GM12801 (cell line): ENCODE results near the gene WDR37.

ENCODE experiments used
- CTCF ChIP-seq: IDR thresholded peaks from one replicate; pipeline ENCODE4 v1.5.1; 2011; ENCODE audit warnings: control low read depth; ENCODE audit not compliant: insufficient read length; ENCODE audit errors: extremely low read depth

Gene WDR37

GRCh38 chr10:1163204-1163660 lies 107.0 kb downstream of the WDR37 start:
- no peak for TF ChIP-seq CTCF

- no peak for TF ChIP-seq CTCF
Observed at GRCh38 chr10:1163831-1164230, 107.6 kb downstream of the WDR37 start.

- TF ChIP-seq CTCF, result no peak
Observed at GRCh38 chr10:1166101-1166827, 110.1 kb downstream of the WDR37 start.

DNA sequence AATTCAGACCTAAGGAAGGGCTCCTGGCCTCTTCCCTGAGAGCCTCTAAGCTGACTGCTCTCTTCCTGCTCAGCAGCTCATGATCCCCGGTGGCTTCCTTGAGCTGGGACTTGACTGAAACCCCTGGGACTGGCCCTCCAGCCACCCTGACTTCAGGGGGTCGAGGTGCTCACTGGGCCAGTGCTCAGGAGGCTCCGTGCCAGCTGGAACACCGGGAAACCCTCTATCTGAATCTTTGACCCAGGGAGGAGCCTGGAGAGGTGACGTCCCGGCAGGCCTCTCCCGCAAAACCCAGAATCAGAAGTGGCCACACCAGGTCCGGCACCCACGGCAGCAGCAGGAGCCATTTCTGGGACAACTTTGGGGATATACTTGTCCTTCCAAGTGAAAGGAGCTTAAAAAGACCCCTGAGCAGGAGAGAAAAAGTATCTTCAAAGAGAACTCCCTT lies 110.7 kb downstream of the WDR37 start:
- TF ChIP-seq CTCF, result no peak

- no peak for TF ChIP-seq CTCF
Observed at GRCh38 chr10:1168763-1169162, 112.6 kb downstream of the WDR37 start.

- TF ChIP-seq CTCF, result no peak
Observed at GRCh38 chr10:1169186-1169885, 113.2 kb downstream of the WDR37 start.

DNA sequence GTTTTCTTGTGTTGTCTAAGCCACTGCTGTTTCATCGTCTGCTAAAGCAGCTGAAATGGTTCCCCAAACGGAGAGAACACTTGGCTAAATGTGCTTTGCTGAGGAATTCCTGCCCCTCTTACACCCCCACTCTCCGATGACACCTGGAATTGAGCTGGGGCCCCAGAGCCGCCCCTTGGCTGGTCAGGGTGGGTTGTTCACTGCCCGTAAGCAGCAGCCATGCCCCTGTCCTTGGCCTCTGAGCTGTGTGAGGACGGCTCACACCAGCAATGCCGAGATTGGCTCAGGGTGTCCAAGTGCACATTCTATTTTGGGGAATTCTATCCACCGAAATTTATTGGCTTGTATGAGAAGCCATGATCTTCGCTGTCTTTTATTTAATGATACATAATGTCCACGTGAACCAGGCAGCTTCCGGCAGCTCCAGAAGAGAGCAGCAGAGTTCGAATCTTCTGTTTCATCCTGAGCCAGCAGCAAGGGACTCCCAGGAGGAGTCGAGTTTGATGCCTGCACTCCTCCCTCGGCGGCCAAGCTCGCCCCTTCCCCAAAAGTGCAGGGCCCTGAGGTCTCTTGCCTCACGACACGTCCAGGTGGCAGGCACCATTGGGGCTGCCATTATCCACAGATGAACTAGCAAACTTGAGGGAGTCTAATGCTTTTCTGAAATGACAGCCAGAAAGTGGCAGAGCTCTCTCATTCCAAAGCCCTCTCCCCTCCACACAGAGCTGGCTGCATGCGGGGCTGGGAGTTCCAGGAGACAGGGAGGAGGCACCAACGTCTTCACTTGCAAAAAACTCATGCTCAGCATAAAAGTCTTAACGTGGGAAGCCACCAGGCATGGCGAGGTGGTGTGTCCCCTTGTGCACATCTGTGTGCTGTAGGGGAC lies 114.0 kb downstream of the WDR37 start:
- TF ChIP-seq CTCF, result no peak
